GM18519 (cell line): ENCODE measurements around the gene CALD1.
A peak's percentile ranks its signal among the peaks of the same experiment; 100 is the strongest.

Source experiments
- ATAC-seq: cut with Tn5 transposase; IDR thresholded peaks from one replicate; pipeline ENCODE4 v1.9.1; 2021; ENCODE audit warnings: mild to moderate bottlenecking, moderate library complexity; ENCODE audit not compliant: unreplicated experiment, low FRiP score

The CALD1 gene

DNA sequence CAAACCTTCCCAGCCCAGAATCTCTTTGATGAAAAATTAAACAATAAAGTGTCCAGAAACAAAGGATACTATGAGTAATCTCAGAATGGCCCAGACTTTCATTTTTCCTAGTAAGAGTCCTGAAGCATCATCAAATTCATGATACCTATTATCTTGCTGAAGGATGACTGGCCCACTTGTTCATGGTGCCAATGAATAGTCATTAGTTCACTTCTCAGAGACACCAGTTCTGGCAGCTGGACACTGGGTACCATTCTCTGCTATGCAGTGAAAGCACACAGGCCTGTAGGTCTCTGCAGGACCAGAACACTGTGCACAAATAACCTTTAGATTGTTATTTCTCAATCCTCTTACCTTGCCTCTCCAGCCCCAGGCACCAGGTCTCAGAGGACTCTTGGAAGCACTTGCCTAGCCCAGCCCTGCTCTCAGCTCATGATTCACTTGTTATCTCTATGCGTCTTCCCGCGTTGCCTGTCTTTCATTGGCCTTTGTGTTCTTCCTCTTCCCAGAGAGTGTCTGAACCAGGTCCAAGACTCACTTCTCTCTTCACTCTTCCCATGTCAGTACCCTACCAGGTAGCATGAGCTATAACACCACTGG is 108.8 kb downstream of the CALD1 start:
- no peak for ATAC-seq

DNA sequence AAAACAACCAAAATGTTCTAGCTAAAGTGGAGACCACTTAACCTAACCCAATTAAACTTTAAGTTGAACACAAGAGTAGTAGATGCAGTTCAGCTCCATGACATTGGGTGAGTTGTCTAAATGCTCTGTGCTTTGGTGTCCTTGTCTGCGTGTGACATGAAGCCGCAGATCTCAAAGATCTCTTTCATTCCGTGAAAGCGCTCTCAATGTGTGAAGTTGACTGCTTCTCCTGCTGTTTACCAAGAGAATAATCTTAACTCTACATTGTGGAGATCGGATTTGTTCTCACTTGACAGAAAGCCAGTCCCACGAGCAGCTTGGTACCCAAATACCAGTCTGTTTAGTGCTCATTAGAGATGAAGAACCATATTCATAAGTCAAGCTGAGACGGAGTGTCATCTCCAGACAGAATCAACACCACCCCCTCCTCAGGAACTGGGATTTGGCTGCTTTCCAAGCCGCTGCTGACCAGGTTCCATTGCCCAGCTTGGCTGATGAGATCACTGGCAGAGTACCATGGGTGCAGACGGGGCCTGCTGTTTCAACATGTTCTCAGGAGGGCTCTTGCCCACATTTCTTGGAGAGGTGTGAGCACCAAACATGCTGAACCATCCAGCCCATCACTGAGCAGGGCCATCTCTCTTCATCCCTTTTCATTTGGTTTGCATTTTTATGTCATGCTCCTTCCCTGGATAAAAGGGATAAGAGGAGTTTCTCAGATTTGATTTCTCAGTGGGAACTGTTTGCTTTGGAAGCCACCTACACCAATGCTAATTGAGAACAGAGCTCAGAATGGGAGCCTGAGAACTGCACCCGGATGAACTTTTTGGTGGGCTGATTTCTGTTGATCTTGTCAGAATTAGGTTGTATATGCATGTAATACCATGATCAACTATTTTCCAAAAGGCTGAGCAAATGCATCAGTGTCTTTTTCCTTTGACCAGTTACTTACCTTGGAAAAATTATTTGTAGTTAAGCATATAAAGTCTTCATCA is 111.1 kb downstream of the CALD1 start:
- ATAC-seq: no peak

DNA sequence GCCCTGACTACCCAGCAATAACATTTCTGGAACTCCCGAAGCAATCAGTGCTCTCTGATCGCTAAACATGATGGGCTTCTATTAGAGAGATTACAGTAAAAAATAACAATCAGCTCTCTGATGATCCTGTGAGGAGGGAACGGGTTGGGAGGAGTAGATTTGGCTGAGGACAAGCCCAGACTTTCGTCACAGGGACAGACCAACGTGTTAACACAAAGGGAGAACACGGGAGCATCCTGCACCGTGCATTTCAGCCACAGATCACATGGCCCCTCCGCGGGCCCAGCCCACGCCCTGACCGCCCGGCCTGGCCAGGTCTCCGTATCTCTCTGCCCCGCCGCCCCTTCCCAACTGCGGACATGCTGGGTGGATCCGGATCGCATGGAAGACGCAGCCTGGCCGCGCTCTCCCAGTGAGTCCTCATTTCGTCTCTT is 111.8 kb downstream of the CALD1 start:
- no peak for ATAC-seq

DNA sequence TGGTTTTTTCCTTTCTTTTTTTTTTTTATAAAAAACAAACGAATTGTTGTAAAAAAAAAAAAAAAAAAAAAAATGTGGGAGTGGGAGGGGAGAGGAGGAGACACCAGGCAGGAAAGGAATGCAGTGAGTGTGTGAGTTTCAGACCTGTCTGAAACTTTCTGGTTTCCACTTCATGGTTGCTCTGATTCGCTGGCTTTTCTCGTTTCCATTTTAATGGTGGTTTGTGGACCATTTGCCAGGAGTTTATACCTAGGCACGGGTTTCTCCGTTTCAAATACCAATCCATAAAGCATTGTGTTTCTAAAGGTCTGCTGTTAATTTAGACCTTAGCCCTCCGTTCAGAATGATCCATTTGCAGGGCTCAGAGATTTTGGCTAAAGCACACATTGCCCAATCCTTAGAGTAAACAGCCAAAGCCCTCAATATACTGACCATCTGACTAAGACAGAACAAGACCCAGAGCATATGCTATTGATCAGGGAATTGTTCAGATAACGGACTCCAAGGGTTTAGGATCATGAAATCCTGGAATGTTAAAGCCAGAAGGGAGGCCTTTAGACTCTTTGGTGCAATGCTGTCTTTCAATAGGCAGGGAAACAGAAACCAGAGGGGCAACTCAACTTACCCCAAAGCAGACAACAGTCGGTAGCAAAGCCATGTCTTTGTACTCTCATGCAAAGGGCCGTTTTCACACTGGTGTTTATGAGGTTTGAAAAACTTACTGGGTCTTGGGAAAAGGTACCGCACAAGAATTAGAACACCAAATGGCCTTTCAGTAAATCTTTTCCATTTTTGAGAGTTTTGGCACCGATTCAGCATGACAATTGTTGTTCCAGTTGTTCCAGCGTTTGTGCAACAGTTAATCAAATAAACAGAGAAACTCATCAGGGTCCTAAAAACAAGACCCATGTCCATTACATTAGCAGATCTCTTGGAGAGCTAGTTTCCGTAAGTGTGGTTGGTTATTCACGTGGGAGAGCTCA is 112.6 kb downstream of the CALD1 start:
- ATAC-seq: no peak

DNA sequence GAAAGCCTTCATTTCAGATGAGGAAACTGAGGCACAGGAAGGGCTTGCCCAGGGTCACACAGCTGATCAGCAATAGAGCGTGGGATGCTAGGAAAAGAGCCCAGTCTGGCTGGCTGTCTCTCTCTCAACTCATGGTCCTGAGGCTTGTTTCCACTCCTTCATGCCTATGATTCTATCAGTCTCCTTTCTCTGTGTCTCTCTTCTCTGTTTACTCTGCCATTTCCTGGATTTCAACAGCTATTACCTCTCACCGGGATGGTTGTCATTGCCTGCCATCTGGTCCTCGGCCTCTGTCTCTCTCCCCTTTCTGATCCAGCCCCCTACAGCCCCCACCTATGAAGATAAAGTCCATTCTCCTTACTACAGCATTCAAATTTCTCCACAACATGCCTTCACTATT is 113.5 kb downstream of the CALD1 start:
- no peak for ATAC-seq

DNA sequence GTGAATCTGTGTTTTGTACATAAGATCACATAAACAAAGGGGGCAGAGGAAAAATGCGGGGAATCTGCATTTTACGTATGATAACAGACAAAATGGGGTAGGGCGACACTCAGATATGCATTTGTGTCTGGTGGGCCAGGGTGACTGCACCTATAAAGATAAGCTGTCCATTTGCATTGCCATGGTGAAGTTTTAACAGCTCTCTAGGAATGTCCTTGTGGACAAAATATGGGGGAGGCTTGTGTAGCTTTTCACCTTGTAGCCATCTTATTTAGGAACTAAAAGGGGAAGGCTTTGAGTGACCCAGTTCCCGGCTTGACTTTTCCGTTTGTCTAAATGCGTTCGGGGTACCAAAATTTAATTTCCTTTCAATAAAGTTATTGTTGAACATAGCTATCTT is 114.5 kb downstream of the CALD1 start:
- ATAC-seq: no peak

DNA sequence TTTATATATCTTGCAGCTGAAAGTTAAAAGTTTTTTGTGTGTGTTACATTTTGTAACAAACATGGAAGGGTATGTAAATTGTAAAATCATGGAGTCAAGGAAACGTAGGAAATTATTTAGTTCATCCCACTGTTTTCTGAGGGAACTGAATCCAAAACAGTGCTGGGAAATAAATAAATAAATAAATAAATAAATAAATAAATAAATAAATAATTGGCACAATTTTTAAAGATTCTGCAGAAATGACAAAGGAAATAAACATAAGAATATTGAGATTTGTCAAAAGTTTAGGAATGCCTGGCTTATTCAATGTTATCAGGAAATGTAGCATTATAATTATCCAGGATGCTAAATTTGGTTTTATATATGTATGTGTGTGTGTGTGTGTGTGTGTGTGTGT is 115.5 kb downstream of the CALD1 start:
- no peak for ATAC-seq

DNA sequence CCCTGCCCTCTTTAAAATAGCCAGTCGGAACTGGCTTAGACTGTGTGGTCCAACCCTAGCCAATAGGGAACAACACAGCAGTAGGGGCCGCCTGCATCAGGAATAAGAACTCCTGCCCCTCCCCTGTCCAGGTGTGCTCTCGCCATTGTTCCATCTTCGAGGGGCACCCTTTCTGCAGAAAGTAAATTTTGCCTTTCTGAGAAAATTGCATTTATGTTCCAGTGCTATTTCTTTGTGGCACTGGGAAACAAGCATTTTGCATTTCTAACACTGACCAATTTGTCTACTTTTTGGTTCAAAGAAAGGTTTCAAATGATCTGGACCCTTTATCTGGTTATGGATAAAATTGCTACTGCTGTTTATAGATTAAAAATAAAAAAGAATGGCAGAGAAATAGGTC is 116.6 kb downstream of the CALD1 start:
- no peak for ATAC-seq

DNA sequence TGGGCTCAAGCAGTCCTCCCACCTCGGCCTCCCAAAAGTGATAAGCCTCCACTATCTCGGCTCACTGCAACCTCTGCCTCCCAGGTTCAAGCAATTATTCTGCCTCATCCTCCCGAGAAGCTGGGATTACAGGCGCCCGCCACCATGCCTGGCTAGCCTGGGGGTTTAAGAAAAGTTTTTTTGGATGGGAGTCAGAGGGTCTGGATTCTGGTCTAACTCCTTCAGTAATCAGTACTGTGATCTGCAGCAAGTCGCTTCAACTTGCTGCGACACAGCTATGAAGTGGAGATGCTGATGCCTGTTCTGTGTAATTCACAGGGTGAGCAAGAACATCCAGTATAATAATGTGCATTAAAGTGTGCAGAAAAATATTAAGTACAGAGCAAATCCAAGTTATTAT is 118.5 kb downstream of the CALD1 start:
- ATAC-seq: no peak

DNA sequence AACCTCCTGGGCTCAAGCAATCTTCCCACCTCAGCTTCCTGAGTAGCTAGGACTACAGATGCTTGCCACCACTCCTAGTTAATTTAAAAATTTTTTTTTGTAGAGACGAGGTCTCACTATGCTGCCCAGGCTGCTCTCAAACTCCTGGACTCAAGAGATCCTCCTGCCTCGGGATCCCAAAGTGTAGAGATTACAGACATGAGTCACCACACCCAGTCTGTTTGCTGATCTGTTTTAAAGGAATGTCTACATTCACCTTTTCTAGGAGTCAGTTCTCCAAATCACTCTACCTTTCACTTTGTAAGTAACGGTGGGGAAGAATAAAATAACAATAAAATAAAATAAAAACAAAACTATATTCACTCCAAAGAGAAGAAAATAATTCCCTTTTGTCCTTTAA is 120.3 kb downstream of the CALD1 start:
- peak; percentile 5 for ATAC-seq

DNA sequence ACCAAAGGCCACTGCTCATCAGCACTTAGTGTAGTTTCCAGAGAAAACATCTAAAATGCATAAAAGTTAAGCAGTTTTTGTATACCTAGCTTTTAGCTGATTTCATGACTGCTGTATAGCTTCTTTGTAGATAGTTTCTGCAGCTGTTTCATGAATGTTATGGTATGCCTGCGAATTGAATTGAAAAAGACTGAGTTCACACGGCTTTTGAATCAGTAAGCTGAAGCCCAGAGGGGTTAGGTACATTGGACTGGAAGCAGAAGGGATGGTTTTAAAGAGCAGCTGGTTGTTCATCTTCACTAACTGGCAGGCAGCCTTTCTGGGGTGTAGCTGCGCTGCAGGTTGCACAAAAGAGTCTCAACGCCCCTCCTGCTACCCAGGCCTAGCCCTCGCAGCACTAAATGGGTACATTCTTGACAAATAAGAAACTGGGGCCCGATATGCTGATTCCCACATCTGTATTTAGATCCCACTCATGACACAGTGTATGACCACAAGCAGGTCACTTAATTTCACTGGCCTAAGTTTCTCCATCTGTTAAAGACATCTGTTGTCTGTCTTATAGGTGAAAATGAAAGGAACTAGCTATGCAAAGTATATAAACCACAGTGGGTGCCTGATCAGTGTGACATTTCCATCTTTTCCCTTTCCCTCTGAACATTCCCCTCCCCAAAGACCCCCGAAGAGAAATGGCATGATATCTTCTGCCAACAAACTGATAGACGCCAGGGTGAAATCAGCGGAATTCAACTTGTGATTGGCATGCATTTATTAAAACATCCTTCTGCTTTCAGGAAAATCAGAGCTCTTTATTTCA is 120.9 kb downstream of the CALD1 start:
- peak; percentile 70 for ATAC-seq

DNA sequence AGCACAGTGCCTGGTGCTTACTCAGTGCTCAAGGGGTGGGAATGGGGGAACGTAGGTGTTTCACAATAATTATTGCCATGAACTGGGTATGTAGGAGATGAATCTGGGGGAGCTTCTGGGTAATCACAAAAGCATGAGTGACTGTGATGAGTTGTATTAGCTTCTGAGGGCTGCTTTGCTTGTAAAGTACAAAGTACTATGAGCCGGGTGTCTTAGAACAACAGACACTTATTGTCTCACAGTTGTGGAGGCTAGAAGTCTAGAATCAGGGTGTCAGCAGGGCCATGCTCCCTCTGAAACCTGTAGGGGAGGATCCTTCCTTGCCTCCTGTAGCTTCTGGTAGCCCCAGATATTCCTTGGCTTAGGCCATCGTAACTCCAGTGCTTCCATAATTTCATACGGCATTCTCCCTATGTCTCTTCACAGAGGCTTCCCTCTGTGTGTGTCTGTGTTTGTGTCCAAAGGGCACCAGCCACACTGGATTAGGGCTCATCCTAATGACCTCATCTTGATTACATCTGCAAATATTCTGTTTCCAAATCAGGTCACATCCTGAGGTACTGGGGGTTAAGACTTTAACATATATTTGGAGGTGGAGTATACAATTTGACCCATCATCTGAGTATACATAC is 122.1 kb downstream of the CALD1 start:
- no peak for ATAC-seq

DNA sequence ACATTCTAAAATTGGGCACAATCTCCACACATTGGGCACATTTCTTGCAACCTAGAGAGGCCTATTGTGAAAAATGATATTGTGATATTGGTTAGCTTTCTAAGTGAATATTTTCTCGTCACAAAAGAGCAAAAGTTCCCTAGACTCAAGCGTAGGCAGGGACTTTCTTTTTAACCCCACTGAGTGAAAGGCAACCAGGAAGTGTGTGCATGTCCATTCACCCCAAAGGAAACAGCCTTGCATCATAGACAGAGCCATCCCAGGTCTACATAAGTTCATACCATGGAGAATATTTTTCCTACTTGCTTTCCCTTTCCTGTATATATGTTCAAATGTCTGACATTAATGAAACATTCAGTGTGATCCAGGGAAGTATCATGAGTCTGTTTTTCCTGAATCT is 122.6 kb downstream of the CALD1 start:
- ATAC-seq: no peak

DNA sequence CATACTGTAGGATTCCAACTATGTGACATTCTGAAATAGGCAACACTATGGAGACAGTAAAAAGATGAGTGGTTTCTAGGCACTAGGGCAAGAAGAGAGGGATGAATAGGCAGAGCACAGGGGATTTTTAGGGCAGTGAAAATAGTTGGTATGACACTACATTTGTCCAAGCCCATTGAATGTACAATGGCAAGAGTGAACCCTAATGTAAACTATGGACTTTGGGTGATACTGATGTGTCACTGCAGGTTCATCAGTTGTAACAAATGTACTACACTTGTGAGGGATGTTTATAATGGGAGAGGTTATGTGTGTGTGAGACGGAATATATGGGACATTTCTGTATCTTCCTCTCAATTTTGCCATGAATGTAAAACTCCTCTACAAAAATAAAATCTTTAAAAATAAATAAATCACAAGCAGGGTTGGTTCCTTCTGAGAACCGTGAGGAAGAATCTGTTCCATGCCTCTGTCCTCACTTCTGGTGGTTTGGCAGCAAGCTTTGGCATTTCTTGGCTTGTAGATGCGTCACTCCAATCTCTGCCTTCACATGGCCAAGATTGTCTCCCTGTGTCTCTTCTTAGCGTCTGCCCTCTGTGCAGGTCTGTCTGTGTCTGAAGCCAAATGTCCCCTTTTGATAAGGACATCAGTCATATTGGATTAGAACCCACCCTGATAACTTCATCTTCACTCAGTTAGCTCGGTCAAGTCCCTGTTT is 123.8 kb downstream of the CALD1 start:
- no peak for ATAC-seq

DNA sequence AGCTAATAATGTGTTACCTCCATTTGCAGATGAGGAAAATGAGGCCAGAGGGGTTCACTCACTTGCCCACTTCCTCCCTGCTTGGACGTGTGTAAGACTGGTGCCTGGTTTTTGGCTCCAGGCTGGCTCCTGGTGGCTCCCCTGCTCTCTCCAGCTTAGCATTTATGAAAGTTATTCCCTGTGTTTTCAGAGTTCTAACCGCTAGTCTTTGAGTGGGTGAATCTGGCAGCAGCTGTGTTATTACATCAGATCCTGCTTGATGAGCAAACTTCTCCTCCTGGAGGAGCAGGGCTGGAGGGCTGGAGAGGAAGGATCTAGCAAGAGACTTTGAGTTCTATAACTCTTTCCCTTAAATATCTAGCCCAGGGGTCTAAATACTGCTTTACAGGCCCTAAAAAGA is 125.9 kb downstream of the CALD1 start:
- no peak for ATAC-seq

DNA sequence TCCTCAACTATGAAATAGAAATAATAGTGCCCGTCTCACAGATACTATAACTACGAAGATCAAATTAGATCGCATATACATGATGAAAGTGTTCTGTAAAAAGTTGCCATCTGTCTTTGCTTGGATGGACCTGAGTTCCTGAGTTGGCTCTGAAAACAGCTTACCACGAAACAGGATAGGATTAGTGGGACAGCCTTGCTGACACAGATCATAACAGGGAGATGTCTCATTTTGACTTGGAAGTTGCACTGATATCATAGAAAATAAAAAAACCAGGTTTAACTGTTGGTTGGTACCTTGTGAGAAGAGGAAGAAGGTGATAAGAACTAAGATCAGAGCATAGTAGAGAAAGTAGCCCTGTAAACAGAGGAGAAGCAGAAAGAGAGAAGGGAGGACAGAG is 127.6 kb downstream of the CALD1 start:
- ATAC-seq: no peak

DNA sequence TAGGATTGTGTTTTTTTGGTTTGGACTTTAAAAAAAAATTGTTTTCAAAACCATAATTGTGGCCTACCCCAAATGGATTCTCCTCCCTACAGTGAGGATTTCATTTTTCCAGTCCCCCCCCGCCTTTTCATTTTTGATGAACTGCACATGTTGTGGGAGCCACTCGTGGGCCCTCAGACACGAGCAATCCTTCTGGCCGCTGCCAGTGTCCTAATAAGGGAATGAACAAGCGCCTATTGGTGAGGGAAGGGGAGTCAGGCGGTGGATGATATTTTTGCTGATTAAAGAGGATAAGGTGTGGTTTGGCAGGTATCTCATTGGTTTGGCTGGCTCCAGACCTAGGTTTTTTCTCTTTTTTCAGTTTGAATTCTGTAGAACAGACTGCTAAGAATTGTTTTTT is 128.2 kb downstream of the CALD1 start:
- no peak for ATAC-seq

DNA sequence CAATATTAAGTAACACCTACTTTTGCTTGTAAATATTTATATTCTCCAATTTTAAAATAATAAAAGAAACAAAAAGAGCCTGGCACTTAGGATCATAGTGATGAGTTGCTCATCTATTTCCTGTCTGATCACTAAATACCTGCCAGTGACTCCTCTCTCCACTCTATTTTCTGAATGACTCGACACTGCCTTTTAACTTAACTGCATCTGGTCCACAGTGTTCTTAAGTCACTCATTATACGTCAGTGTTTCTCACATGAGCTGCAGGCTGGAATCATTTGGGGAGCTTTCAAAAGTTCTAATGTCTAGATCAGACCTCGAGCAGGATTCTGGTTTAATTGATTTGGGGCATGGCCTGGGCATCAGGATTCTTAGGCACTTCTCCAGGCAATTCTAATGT is 128.9 kb downstream of the CALD1 start:
- ATAC-seq: no peak
